Hematopoietic multipotent progenitor cell treated with erythropoietin and hydrocortisone succinate and interleukin-3 and kit ligand, for 17 days (in vitro differentiated cells): ENCODE data around the gene ODAD4.
"Not testable (repeated sequence)": the region's sequence is repeated elsewhere in the genome, so short reads cannot be mapped to it uniquely, and the experiment has no call there.

ENCODE experiments used
- DNase-seq: peaks from one replicate; pipeline ENCODE4 v3.0.0-alpha.2; 2015; ENCODE audit warnings: low spot score

ODAD4 gene

DNA sequence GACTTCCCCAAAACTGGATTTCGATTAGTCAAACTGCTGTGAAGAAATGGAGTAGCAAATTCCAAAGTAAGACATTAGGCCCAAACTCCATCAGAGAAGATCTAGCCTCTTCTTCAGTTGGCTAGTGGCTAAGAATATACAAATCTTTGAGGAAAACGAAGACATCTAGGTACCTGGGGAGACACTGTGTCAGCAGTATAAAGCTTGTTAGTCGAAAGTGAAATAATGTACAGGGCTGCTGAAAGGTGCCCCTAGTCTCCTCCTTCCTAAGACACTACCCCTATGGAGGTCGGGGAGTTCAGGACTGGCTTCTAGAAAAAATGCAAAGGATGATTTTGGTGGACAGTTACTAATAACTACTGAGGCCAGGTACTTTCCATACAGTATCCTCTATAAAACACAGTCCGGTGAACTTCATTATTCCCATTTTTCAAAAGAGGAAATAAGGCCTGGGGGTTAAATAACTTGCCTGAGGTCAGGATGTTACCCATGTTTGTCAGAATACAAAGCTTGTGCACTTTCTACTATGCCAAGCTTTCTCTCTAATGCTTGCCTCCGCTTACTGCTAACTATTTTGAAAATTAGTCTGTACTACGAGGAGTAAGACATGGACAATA, 71.9 kb downstream of the ODAD4 start:
- DNase-seq = no peak

DNA sequence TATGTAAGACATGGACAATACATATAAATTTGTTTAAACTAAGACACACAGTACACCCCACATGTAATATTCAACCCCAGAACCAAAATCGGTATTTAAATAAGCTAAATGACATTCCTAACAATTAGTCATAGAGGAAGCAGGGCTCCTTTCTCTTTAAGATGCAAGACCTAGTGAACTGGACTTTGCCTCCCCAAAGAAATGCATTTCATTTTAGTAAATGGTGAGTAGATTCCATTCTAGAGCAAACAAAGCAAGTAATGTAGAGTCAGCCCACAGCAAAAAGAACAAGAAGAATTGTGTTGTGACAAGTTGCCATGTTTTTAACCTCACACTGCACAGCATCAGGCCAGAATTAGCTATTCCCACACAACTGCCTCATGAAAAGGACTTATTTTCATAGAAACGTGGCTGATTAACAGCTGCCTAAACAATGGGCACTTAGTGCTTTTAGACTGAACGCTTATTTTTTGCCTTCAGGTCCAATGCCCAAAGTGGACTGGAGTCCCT, 72.4 kb downstream of the ODAD4 start:
- DNase-seq = no peak

DNA sequence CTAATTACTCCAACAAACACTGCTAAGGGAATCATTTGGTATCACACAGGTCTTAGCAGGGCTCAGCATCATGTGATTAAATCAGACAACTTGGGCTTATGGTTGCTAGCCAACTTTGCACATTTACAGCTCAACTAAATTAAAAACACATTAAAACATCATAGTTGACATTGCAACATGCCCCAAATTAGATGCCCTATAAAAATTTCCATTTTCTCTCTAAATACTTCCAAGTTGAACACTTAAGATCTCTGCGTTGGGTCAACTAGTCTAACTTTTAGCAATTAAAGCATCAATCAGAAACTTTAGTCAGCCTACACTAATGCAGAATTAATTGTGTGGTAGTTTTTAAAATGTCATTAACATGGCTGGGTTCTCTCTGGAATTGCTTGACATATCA, 74.7 kb downstream of the ODAD4 start:
- DNase-seq = no peak

DNA sequence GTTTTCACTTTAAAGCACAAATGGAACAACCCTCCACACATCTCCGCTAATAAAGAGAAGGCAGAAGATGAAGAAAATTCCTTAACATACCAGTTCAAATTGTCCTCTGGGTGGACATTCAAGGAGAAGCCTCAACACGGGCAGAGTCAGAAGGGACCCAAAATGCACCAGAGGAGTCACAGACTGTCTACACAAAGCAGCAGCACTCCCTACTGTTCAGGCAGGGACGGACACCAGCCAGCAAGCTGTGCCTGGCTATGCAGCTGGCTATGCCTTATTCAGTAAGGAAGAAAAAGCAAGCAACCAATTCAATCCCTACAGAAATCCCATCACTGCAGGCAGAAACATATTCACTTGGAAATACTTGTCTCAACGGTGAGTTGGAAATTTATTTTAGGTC, 78.8 kb downstream of the ODAD4 start:
- no peak for DNase-seq

DNA sequence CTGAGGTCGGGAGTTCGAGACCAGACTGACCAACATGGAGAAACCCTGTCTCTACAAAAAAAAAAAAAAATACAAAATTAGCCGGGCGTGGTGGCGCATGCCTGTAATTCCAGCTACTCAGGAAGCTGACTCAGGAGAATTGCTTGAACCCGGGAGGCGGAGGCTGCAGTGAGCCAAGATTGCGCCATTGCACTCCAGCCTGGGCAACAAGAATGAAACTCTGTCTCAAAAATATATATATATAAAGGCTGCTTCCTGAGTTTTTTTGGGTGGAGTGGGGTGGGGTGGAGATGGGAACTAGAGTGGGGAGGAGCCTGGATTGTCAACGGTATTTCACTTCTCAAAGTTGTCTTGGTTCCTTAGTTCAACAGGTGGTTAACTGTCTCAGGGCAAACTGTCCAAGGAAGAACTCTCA, 79.9 kb downstream of the ODAD4 start:
- DNase-seq = not testable (repeated sequence)

DNA sequence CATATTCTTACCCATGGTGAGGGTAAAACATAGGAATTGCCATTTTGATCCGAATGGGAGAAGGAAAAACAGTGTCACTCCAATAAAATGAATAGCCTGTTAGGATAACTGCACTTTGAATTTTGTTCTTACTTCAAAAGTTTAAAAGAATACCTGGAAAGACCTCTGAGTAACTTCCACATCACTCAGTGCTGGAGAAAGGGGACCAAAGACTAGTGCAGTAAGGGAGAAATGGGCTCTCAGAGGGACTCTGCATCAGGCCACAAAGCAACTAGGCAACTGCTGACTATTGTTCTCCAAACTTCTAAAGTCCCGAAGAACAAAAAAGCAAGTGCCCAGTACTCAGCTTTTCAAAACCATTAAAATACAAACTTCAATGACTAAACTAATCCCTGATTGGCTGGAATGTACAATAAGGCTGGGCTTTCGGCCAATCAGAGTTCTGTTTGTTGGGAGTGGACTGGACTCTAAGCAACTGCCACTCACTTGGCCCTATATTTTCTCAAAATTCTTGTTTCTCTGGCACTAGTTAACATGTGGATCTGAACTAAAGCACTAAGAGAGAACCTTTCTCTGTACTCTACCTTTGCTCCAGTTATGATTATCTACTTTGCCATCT, 80.6 kb downstream of the ODAD4 start:
- DNase-seq = no peak

DNA sequence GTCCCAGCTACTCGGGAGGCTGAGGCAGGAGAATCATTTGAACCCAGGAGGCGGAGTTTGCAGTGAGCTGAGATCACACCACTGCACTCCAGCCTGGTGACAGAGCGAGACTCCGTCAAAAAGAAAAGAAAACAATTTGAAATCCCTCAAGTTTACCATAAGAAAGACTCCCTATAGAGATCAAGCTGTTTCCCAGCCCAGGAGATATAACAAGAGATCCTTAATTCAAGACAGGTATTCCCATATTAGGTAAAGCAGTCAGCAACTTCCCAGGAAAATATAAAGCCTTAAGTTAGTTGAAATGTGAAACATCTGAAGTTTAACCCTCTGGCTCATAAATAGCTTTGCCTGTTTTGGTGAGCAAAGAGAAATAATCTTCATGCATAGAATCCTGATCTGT, 81.9 kb downstream of the ODAD4 start:
- not testable (repeated sequence) for DNase-seq

DNA sequence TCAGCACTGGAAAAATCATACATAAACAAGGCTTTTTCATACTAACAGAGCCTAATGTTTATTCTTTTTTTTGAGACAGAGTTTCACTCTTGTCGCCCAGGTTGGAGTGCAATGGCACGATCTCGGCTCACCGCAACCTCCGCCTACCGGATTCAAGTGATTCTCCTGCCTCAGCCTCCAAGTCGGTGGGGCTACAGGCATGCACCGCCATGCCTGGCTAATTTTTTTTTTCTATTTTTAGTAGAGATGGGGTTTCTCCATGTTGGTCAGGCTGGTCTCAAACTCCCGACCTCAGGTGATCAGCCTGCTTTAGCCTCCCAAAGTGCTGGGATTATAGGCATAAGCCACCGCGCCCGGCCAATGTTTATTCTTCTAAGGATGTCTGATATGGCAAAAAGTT, 83.3 kb downstream of the ODAD4 start:
- not testable (repeated sequence) for DNase-seq
